Suprapubic skin (tissue), 4 donors: Measurements from ENCODE around the gene FEZF1. TPM values are rescaled to one million over a fixed set of nuclear protein-coding genes. Genes with fewer than 3 reads are reported as not detected.

ENCODE experiments used
- DNase-seq, 2 donors: peaks; one replicate each; pipeline ENCODE4 v3.0.0-alpha.2; 2019; ENCODE audit warnings: low spot score in 2 of 2
- H3K27ac ChIP-seq: fragments of 200-600 bp; sonication (generic); one replicate; pipeline ENCODE4 v1.5.1; 2019
- H3K27me3 ChIP-seq: fragments of 200-600 bp; sonication (generic); one replicate; pipeline ENCODE4 v1.5.1; 2019
- H3K36me3 ChIP-seq: fragments of 200-600 bp; sonication (generic); one replicate; pipeline ENCODE4 v1.5.1; 2019
- H3K4me1 ChIP-seq: fragments of 200-600 bp; sonication (generic); one replicate; pipeline ENCODE4 v1.5.1; 2019
- H3K4me3 ChIP-seq: fragments of 200-600 bp; sonication (generic); one replicate; pipeline ENCODE4 v1.5.1; 2019; ENCODE audit warnings: mild to moderate bottlenecking
- H3K9me3 ChIP-seq: fragments of 200-600 bp; sonication (generic); one replicate; pipeline ENCODE4 v1.5.1; 2019
- CTCF ChIP-seq, 2 donors: fragments of 200-600 bp in 1 of 2; fragments of 450-650 bp in 1 of 2; sonication (generic) in 1 of 2; IDR thresholded peaks; one replicate each; pipeline ENCODE4 v1.5.1; 2016 to 2019; ENCODE audit warnings: antibody characterized with exemption in 2 of 2, mild to moderate bottlenecking in 1 of 2, moderate library complexity in 1 of 2
- EP300 ChIP-seq: sonication (generic); formaldehyde crosslinking; IDR thresholded peaks from one replicate; pipeline ENCODE4 v1.6.1; 2017; ENCODE audit warnings: antibody characterized with exemption
- POLR2A ChIP-seq, 2 donors: fragments of 450-650 bp; IDR thresholded peaks; one replicate each; pipeline ENCODE4 v1.6.1; 2017; ENCODE audit warnings: antibody characterized with exemption in 2 of 2, mild to moderate bottlenecking in 2 of 2, moderate library complexity in 2 of 2
- POLR2AphosphoS5 ChIP-seq, 3 donors: sonication (generic); formaldehyde crosslinking; IDR thresholded peaks; one replicate each; pipeline ENCODE4 v1.6.1; 2017; ENCODE audit warnings: antibody characterized with exemption in 3 of 3
- WGBS: methylation state at CpG from one replicate; pipeline ENCODE4 v1.1.5; 2018; 5-methylcytosine and 5-hydroxymethylcytosine counted together
- total RNA-seq, 4 donors: library from RNA; depleted of rRNA; stranded (reverse); fragments of >200 nt; gene quantifications; one replicate each; pipeline ENCODE4 v1.1.0, GENCODE V29; 2016

FEZF1 gene
- total RNA-seq, 4 donors from 2014 or later: not detected

GRCh38 chr7:122302761-122303530 is 1.6 kb downstream of the FEZF1 start:
- Histone ChIP-seq H3K4me1 (peaks cover 56% of the 10 kb centered on the region), H3K4me3 (no peak overlapping the region), H3K36me3 (no peaks in the 10 kb centered on the region), H3K27me3 (peaks cover 100% of the 10 kb centered on the region), H3K9me3 (no peaks in the 10 kb centered on the region), H3K27ac (no peak overlapping the region)
- WGBS: 14% methylated on average over 16 of the region's 16 CpGs
- TF ChIP-seq CTCF (IDR thresholded peaks at IDR 0.05) (no peak), POLR2A (IDR thresholded peaks at IDR 0.05) (no peak), POLR2AphosphoS5 (IDR thresholded peaks at IDR 0.05) (no peak), EP300 (no peak)
- no peak for DNase-seq

- WGBS: 9% methylated on average over 34 of the region's 35 CpGs
- Histone ChIP-seq H3K27me3 (peaks cover 100% of the 10 kb centered on the region), H3K27ac (no peak overlapping the region), H3K4me3 (no peak overlapping the region), H3K4me1 (peaks cover 56% of the 10 kb centered on the region), H3K9me3 (no peaks in the 10 kb centered on the region), H3K36me3 (no peaks in the 10 kb centered on the region)
- no peak for DNase-seq
- no peak for TF ChIP-seq CTCF (IDR thresholded peaks at IDR 0.05)
Measured at GRCh38 chr7:122301858-122302760, 2.4 kb downstream of the FEZF1 start.

- no peaks in the 10 kb centered on the region for H3K36me3 ChIP-seq
- H3K27me3 ChIP-seq: peaks cover 97% of the 10 kb centered on the region
- 23% methylated on average over 11 of the region's 11 CpGs for WGBS
- TF ChIP-seq POLR2AphosphoS5 (IDR thresholded peaks at IDR 0.05) (no peak), EP300 (no peak), POLR2A (IDR thresholded peaks at IDR 0.05) (no peak), CTCF (IDR thresholded peaks at IDR 0.05) (no peak)
- peaks cover 48% of the 10 kb centered on the region for H3K4me1 ChIP-seq
- no peaks in the 10 kb centered on the region for H3K9me3 ChIP-seq
- no peak overlapping the region for H3K4me3 ChIP-seq
- no peak overlapping the region for H3K27ac ChIP-seq
- no peak for DNase-seq
Measured at GRCh38 chr7:122300956-122301833, 3.4 kb downstream of the FEZF1 start.

GRCh38 chr7:122300211-122300932 is 4.2 kb downstream of the FEZF1 start:
- Histone ChIP-seq H3K27me3 (peaks cover 92% of the 10 kb centered on the region), H3K4me3 (no peak overlapping the region), H3K9me3 (no peaks in the 10 kb centered on the region), H3K4me1 (peaks cover 40% of the 10 kb centered on the region), H3K27ac (no peak overlapping the region), H3K36me3 (no peaks in the 10 kb centered on the region)
- 6% methylated on average over 27 of the region's 43 CpGs for WGBS
- TF ChIP-seq POLR2AphosphoS5 (IDR thresholded peaks at IDR 0.05) (no peak), POLR2A (IDR thresholded peaks at IDR 0.05) (no peak), CTCF (IDR thresholded peaks at IDR 0.05) (no peak), EP300 (no peak)
- DNase-seq: no peak
